Measurements from ENCODE around the gene CIAO1.
"Not testable (repeated sequence)": the region's sequence is repeated elsewhere in the genome, so short reads cannot be mapped to it uniquely, and the experiment has no call there.

CIAO1 gene

GRCh38 chr2:96254571-96254970 is 11.5 kb upstream of the CIAO1 start:
- TF ChIP-seq CSDC2 (CRISPR knock-in tag; IDR thresholded peaks at IDR 0.05): no peak
- TF ChIP-seq ZFP30 (CRISPR knock-in tag; IDR thresholded peaks at IDR 0.05): no peak
- no peak for TF ChIP-seq RARB (CRISPR knock-in tag; IDR thresholded peaks at IDR 0.05)
- no peak for TF ChIP-seq CSRNP3 (CRISPR knock-in tag; IDR thresholded peaks at IDR 0.05)
- no peak for TF ChIP-seq OSR1 (CRISPR knock-in tag; IDR thresholded peaks at IDR 0.05)
- TF ChIP-seq ARNTL (CRISPR knock-in tag; IDR thresholded peaks at IDR 0.05; ENCODE audit: borderline replicate concordance, low read depth): no peak
- TF ChIP-seq ZFP3 (CRISPR knock-in tag; IDR thresholded peaks at IDR 0.05): no peak
- no peak for TF ChIP-seq CREB5 (CRISPR knock-in tag; IDR thresholded peaks at IDR 0.05; ENCODE audit: low read depth)
- TF ChIP-seq ZNF70 (CRISPR knock-in tag; IDR thresholded peaks at IDR 0.05): no peak
- TF ChIP-seq ESRRG (CRISPR knock-in tag; IDR thresholded peaks at IDR 0.05): no peak
- no peak for TF ChIP-seq BACH2 (CRISPR knock-in tag; IDR thresholded peaks at IDR 0.05; ENCODE audit: borderline replicate concordance)
- no peak for TF ChIP-seq PPARA (CRISPR knock-in tag; IDR thresholded peaks at IDR 0.05; ENCODE audit: borderline replicate concordance)
- TF ChIP-seq TCF4 (CRISPR knock-in tag; IDR thresholded peaks at IDR 0.05; ENCODE audit: borderline replicate concordance): no peak
- TF ChIP-seq PATZ1 (CRISPR knock-in tag; IDR thresholded peaks at IDR 0.05; ENCODE audit: borderline replicate concordance): no peak
- TF ChIP-seq ZNF8 (CRISPR knock-in tag; IDR thresholded peaks at IDR 0.05): no peak
- no peak for TF ChIP-seq TSHZ2 (CRISPR knock-in tag; IDR thresholded peaks at IDR 0.05)
- no peak for TF ChIP-seq POU6F1 (CRISPR knock-in tag; IDR thresholded peaks at IDR 0.05; ENCODE audit: borderline replicate concordance, low read depth)
- no peak for TF ChIP-seq GLIS3 (CRISPR knock-in tag; IDR thresholded peaks at IDR 0.05)
- no peak for ATAC-seq

GRCh38 chr2:96256611-96257113 is 9.4 kb upstream of the CIAO1 start:
- TF ChIP-seq BACH2 (CRISPR knock-in tag; IDR thresholded peaks at IDR 0.05; ENCODE audit: borderline replicate concordance) (no peak), OSR1 (CRISPR knock-in tag; IDR thresholded peaks at IDR 0.05) (no peak), SNAI2 (CRISPR knock-in tag; IDR thresholded peaks at IDR 0.05) (no peak), PPARA (CRISPR knock-in tag; IDR thresholded peaks at IDR 0.05; ENCODE audit: borderline replicate concordance) (no peak), ESRRG (CRISPR knock-in tag; IDR thresholded peaks at IDR 0.05) (no peak), CSRNP3 (CRISPR knock-in tag; IDR thresholded peaks at IDR 0.05) (no peak), TCF4 (CRISPR knock-in tag; IDR thresholded peaks at IDR 0.05; ENCODE audit: borderline replicate concordance) (no peak), PATZ1 (CRISPR knock-in tag; IDR thresholded peaks at IDR 0.05; ENCODE audit: borderline replicate concordance) (no peak), ARNTL (CRISPR knock-in tag; IDR thresholded peaks at IDR 0.05; ENCODE audit: borderline replicate concordance, low read depth) (no peak), GLIS3 (CRISPR knock-in tag; IDR thresholded peaks at IDR 0.05) (no peak), CREB5 (CRISPR knock-in tag; IDR thresholded peaks at IDR 0.05; ENCODE audit: low read depth) (no peak), RARB (CRISPR knock-in tag; IDR thresholded peaks at IDR 0.05) (no peak), ZNF8 (CRISPR knock-in tag; IDR thresholded peaks at IDR 0.05) (no peak)
- no peak for ATAC-seq

GRCh38 chr2:96257744-96258143 is 8.3 kb upstream of the CIAO1 start:
- ATAC-seq: not testable (repeated sequence)
